ENCODE data around the gene MAP3K21.

MAP3K21 gene

GRCh38 chr1:233355841-233356704 is 28.5 kb downstream of the MAP3K21 start:
- in situ Hi-C loops (cut with MboI; ENCODE audit: low pct_unique_long_range_greater_than_20kb, low sequenced_read_pairs): no loop called here
- no peak for DNase-seq

GRCh38 chr1:233356705-233356987 is 29.1 kb downstream of the MAP3K21 start:
- in situ Hi-C loops (cut with MboI; ENCODE audit: low pct_unique_long_range_greater_than_20kb, low sequenced_read_pairs): no loop called here

GRCh38 chr1:233357595-233358397 is 30.3 kb downstream of the MAP3K21 start:
- DNase-seq: peak; percentile 5
- in situ Hi-C loops (cut with MboI; ENCODE audit: low pct_unique_long_range_greater_than_20kb, low sequenced_read_pairs): no loop called here

More at GRCh38 chr1:233356705-233356987, 29.1 kb downstream of the MAP3K21 start:
- no peak for DNase-seq

- in situ Hi-C loops (cut with MboI; ENCODE audit: low pct_unique_long_range_greater_than_20kb, low sequenced_read_pairs): no loop called here
- DNase-seq: no peak
Observed at GRCh38 chr1:233359431-233359830, 31.9 kb downstream of the MAP3K21 start.

- in situ Hi-C loops (cut with MboI; ENCODE audit: low pct_unique_long_range_greater_than_20kb, low sequenced_read_pairs): no loop called here
- no peak for DNase-seq
Observed at GRCh38 chr1:233359905-233360304, 32.4 kb downstream of the MAP3K21 start.

GRCh38 chr1:233360525-233361102 is 33.1 kb downstream of the MAP3K21 start:
- in situ Hi-C loops (cut with MboI; ENCODE audit: low pct_unique_long_range_greater_than_20kb, low sequenced_read_pairs): no loop called here
- DNase-seq: no peak

GRCh38 chr1:233361876-233362275 is 34.4 kb downstream of the MAP3K21 start:
- in situ Hi-C loops (cut with MboI; ENCODE audit: low pct_unique_long_range_greater_than_20kb, low sequenced_read_pairs): no loop called here
- DNase-seq: no peak

GRCh38 chr1:233362743-233363142 is 35.2 kb downstream of the MAP3K21 start:
- no peak for DNase-seq
- in situ Hi-C loops (cut with MboI; ENCODE audit: low pct_unique_long_range_greater_than_20kb, low sequenced_read_pairs): no loop called here

GRCh38 chr1:233364026-233364425 is 36.5 kb downstream of the MAP3K21 start:
- DNase-seq: no peak
- in situ Hi-C loops (cut with MboI; ENCODE audit: low pct_unique_long_range_greater_than_20kb, low sequenced_read_pairs): no loop called here

- in situ Hi-C loops (cut with MboI; ENCODE audit: low pct_unique_long_range_greater_than_20kb, low sequenced_read_pairs): no loop called here
- DNase-seq: peak; percentile 8
Observed at GRCh38 chr1:233364695-233365539, 37.4 kb downstream of the MAP3K21 start.

- no peak for DNase-seq
- in situ Hi-C loops (cut with MboI; ENCODE audit: low pct_unique_long_range_greater_than_20kb, low sequenced_read_pairs): no loop called here
Observed at GRCh38 chr1:233366575-233366974, 39.1 kb downstream of the MAP3K21 start.

- in situ Hi-C loops (cut with MboI; ENCODE audit: low pct_unique_long_range_greater_than_20kb, low sequenced_read_pairs): no loop called here
- no peak for DNase-seq
Observed at GRCh38 chr1:233367057-233367803, 39.7 kb downstream of the MAP3K21 start.

- in situ Hi-C loops (cut with MboI; ENCODE audit: low pct_unique_long_range_greater_than_20kb, low sequenced_read_pairs): no loop called here
- DNase-seq: no peak
Observed at GRCh38 chr1:233368106-233368788, 40.7 kb downstream of the MAP3K21 start.

- no peak for DNase-seq
- in situ Hi-C loops (cut with MboI; ENCODE audit: low pct_unique_long_range_greater_than_20kb, low sequenced_read_pairs): no loop called here
Observed at GRCh38 chr1:233368789-233369130, 41.2 kb downstream of the MAP3K21 start.

- no peak for DNase-seq
- in situ Hi-C loops (cut with MboI; ENCODE audit: low pct_unique_long_range_greater_than_20kb, low sequenced_read_pairs): no loop called here
Observed at GRCh38 chr1:233372218-233373120, 44.9 kb downstream of the MAP3K21 start.

- in situ Hi-C loops (cut with MboI; ENCODE audit: low pct_unique_long_range_greater_than_20kb, low sequenced_read_pairs): no loop called here
- no peak for DNase-seq
Observed at GRCh38 chr1:233373226-233373625, 45.7 kb downstream of the MAP3K21 start.

- DNase-seq: no peak
- in situ Hi-C loops (cut with MboI; ENCODE audit: low pct_unique_long_range_greater_than_20kb, low sequenced_read_pairs): no loop called here
Observed at GRCh38 chr1:233375653-233376052, 48.1 kb downstream of the MAP3K21 start.

Measured in KBM-7 (cell line).